ENCODE data around the gene RCN2. TPM values are rescaled to one million over a fixed set of nuclear protein-coding genes. Genes with fewer than 3 reads are reported as not detected.

The RCN2 gene
- total RNA-seq, 3 donors from 2014 or later: 40.6 to 47.2 (median 46.2) TPM

DNA sequence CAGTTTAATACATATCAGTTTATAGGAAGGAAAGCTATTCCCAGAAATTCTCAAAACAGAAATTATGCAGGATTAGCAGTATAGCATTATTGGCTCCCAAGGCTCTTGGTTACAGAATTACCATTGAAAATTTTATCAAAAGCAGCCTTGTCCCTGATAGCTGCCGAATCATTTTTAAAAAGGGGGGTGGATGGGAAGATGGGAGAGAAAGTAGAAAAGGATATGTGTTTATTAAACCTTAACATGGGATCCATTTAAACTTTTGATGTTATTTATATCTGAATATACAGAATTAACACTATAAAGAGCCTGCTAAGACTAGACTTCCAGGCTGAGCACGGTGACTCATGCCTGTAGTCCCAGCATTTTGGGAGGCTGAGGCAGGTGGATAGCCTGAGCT, 10.8 kb downstream of the RCN2 start:
- Histone ChIP-seq H3K27ac (no peak overlapping the region), H3K9me3 (no peaks in the 10 kb centered on the region), H3K36me3 (peaks cover 6% of the 10 kb centered on the region), H3K4me1 (no peaks in the 10 kb centered on the region), H3K27me3 (no peaks in the 10 kb centered on the region), H3K4me3 (no peak overlapping the region)
- no peak for DNase-seq (ENCODE audit: low spot score in 2 of 2)
- intact Hi-C loops (cut with DNase I; ENCODE audit: low total_unique reads): no loop called here
- TF ChIP-seq, protein P1, sequence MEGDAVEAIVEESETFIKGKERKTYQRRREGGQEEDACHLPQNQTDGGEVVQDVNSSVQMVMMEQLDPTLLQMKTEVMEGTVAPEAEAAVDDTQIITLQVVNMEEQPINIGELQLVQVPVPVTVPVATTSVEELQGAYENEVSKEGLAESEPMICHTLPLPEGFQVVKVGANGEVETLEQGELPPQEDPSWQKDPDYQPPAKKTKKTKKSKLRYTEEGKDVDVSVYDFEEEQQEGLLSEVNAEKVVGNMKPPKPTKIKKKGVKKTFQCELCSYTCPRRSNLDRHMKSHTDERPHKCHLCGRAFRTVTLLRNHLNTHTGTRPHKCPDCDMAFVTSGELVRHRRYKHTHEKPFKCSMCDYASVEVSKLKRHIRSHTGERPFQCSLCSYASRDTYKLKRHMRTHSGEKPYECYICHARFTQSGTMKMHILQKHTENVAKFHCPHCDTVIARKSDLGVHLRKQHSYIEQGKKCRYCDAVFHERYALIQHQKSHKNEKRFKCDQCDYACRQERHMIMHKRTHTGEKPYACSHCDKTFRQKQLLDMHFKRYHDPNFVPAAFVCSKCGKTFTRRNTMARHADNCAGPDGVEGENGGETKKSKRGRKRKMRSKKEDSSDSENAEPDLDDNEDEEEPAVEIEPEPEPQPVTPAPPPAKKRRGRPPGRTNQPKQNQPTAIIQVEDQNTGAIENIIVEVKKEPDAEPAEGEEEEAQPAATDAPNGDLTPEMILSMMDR (IDR thresholded peaks at IDR 0.05): no peak
- TF ChIP-seq POLR2A (IDR thresholded peaks at IDR 0.05) (no peak), POLR2AphosphoS5 (IDR thresholded peaks at IDR 0.05) (no peak)

DNA sequence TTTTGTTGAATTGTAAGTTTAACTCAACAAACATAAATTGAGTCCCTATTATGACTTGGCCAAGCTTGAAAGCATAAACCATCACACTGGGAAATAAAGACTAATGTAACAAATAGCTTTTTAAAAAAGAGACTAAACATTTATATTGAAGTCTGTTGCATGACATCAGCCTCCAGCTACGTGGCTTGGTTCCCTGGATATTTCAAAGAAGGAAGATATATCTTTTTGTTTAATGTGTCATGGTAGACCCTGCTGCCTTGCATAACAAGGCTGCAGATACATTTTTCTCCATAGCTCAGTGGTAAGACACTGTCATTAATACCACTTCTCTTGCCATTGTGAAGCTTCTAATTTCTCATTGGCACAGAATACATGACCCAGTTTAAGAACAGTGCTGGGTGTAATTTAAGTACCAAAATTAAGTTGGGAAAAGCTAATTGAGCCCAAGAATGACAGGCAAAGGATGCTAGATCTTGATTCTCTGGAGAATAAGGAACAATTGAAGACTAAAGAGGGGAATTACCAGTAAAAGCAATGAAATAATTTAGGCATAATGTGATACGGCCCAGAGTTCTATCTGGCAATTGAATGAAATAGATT, 14.0 kb downstream of the RCN2 start:
- intact Hi-C loops (cut with DNase I; ENCODE audit: low total_unique reads): no loop called here
- TF ChIP-seq, protein P1 (IDR thresholded peaks at IDR 0.05): no peak
- Histone ChIP-seq H3K9me3 (no peaks in the 10 kb centered on the region), H3K4me3 (no peak overlapping the region), H3K27me3 (no peaks in the 10 kb centered on the region), H3K27ac (no peak overlapping the region), H3K4me1 (no peaks in the 10 kb centered on the region), H3K36me3 (peaks cover 6% of the 10 kb centered on the region)
- no peak for DNase-seq (ENCODE audit: low spot score in 2 of 2)

DNA sequence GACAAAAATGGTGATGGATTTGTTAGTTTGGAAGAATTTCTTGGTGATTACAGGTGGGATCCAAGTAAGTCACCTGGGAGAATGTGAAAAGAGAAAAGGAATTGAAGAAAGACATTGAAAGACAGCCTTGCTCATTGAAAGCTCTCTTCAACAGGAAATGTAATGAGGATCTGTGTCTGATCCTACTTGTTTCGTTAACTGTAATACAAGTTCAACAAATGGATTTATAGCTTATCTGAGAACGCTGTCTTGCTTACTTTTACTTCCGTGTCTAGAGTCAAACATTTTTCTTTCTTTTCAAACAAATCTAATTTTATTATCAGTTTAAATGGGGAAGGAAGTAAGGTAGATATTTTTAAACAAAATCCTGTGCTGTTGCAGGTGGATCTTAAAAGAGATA, 15.9 kb downstream of the RCN2 start:
- Histone ChIP-seq H3K36me3 (no peaks in the 10 kb centered on the region), H3K4me1 (no peaks in the 10 kb centered on the region), H3K27me3 (no peaks in the 10 kb centered on the region), H3K9me3 (no peaks in the 10 kb centered on the region), H3K27ac (no peak overlapping the region), H3K4me3 (no peak overlapping the region)
- intact Hi-C loops (cut with DNase I; ENCODE audit: low total_unique reads): no loop called here
- DNase-seq (ENCODE audit: low spot score in 2 of 2): no peak
- TF ChIP-seq POLR2A (IDR thresholded peaks at IDR 0.05): no peak
- TF ChIP-seq POLR2AphosphoS5 (IDR thresholded peaks at IDR 0.05): no peak
- TF ChIP-seq, protein P1 (IDR thresholded peaks at IDR 0.05): no peak

DNA sequence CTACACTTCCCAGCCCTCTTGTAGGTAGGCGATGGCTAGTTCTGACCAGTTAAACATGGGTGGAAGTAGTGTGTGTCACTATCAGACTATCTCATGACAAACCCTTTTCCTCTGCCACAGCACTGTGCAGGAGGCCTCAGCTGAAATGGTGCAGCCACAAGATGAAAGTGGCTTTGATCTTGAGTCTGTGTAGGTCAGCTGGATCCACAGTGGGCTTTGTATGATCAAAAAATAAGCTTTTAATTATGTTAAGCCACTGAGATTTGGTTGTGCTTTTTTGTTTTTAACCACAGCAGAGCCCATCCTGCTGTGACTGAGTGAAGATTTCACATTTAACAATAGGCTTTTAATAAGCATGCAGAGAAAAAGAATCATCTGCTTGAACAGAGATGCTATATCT, 19.7 kb downstream of the RCN2 start:
- no peaks in the 10 kb centered on the region for H3K4me1 ChIP-seq
- no peaks in the 10 kb centered on the region for H3K9me3 ChIP-seq
- no peak overlapping the region for H3K27ac ChIP-seq
- no peak for TF ChIP-seq POLR2A (IDR thresholded peaks at IDR 0.05)
- no peak for TF ChIP-seq POLR2AphosphoS5 (IDR thresholded peaks at IDR 0.05)
- TF ChIP-seq, protein P1 (IDR thresholded peaks at IDR 0.05): no peak
- no peak overlapping the region for H3K4me3 ChIP-seq
- intact Hi-C loops (cut with DNase I; ENCODE audit: low total_unique reads): no loop called here
- H3K27me3 ChIP-seq: no peaks in the 10 kb centered on the region
- no peak for DNase-seq (ENCODE audit: low spot score in 2 of 2)
- H3K36me3 ChIP-seq: no peaks in the 10 kb centered on the region

DNA sequence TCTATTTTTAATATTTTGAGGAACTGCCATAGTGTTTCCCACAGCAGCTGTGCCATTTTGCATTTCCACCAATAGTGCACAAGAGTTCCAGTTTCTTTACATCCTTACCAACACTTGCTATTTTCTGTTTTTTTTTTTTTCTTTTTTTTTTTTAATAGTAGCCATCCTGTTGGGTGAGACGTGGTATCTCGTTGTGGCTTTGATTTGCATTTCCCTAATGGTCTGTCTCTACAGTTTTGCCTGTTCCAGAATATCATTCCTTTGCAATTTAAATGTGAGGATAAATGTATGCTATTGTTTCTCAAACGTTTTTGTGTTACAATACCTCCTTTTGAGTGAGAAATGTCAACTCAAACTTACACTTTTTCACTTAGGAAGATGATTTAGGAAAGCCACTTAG, 22.4 kb downstream of the RCN2 start:
- intact Hi-C loops (cut with DNase I; ENCODE audit: low total_unique reads): no loop called here
- H3K36me3 ChIP-seq: no peaks in the 10 kb centered on the region
- TF ChIP-seq POLR2AphosphoS5 (IDR thresholded peaks at IDR 0.05) (no peak), POLR2A (IDR thresholded peaks at IDR 0.05) (no peak)
- TF ChIP-seq, protein P1 (IDR thresholded peaks at IDR 0.05): no peak

More for the DNA sequence above, 22.4 kb downstream of the RCN2 start:
- Histone ChIP-seq H3K4me3 (no peak overlapping the region), H3K27me3 (no peaks in the 10 kb centered on the region), H3K27ac (no peak overlapping the region), H3K4me1 (no peaks in the 10 kb centered on the region), H3K9me3 (no peaks in the 10 kb centered on the region)
- DNase-seq (ENCODE audit: low spot score in 2 of 2): no peak

All from breast epithelium (tissue), 4 donors.